Lung (tissue), 12 donors: ENCODE measurements around the gene SAMHD1. TPM values are rescaled to one million over a fixed set of nuclear protein-coding genes. Genes with fewer than 3 reads are reported as not detected.
"Not testable (repeated sequence)": the region's sequence is repeated elsewhere in the genome, so short reads cannot be mapped to it uniquely, and the experiment has no call there.

Experiments used
- ATAC-seq: fragments of 200-7000 bp; cut with Tn5 transposase; one replicate; pipeline ENCODE4 v1.9.1; 2020; ENCODE audit warnings: moderate number of reproducible peaks; ENCODE audit not compliant: insufficient read depth, low FRiP score
- DNase-seq, 3 donors: peaks; one replicate each; pipeline ENCODE4 v3.0.0-alpha.2; 2013 to 2017
- H3K27ac ChIP-seq, 2 donors: one replicate each; pipeline ENCODE4 v1.5.1; 2013; ENCODE audit warnings: mild to moderate bottlenecking in 2 of 2, moderate library complexity in 2 of 2, control low read depth in 1 of 2, inconsistent platforms in 1 of 2, low read depth in 1 of 2, low read length in 1 of 2
- H3K27me3 ChIP-seq, 3 donors: one replicate each; pipeline ENCODE4 v1.5.1; 2013; ENCODE audit warnings: low read length in 2 of 3; ENCODE audit not compliant: control insufficient read depth in 3 of 3, insufficient read depth in 3 of 3
- H3K36me3 ChIP-seq, 4 donors: one replicate each; pipeline ENCODE4 v1.5.1; 2013; ENCODE audit warnings: low read length in 4 of 4, mild to moderate bottlenecking in 1 of 4, moderate library complexity in 1 of 4; ENCODE audit not compliant: control insufficient read depth in 4 of 4, insufficient read depth in 4 of 4
- H3K4me1 ChIP-seq, 5 donors: one replicate each; pipeline ENCODE4 v1.5.1; 2013; ENCODE audit warnings: low read length in 5 of 5, mild to moderate bottlenecking in 2 of 5, moderate library complexity in 1 of 5; ENCODE audit not compliant: control insufficient read depth in 5 of 5, insufficient read depth in 5 of 5
- H3K4me3 ChIP-seq: one replicate; pipeline ENCODE4 v1.5.1; 2013; ENCODE audit warnings: mild to moderate bottlenecking, control low read depth, moderate library complexity
- H3K9ac ChIP-seq, 2 donors: one replicate each; pipeline ENCODE4 v1.5.1; 2013; ENCODE audit warnings: low read length in 2 of 2, control low read depth in 1 of 2; ENCODE audit not compliant: insufficient read depth in 1 of 2
- H3K9me3 ChIP-seq, 4 donors: one replicate each; pipeline ENCODE4 v1.5.1; 2013; ENCODE audit warnings: low read length in 3 of 4, mild to moderate bottlenecking in 1 of 4, moderate library complexity in 1 of 4; ENCODE audit not compliant: control insufficient read depth in 4 of 4, insufficient read depth in 3 of 4
- WGBS, 2 donors: extraction: QIAGEN DNeasy Blood & Tissue Kit; methylation state at CpG; one replicate each; pipeline ENCODE4 v1.1.7; 2013; 5-methylcytosine and 5-hydroxymethylcytosine counted together
- polyA plus RNA-seq, 2 donors: library from polyadenylated mRNA; stranded (reverse); fragments of 200-250 nt; gene quantifications; one replicate each; pipeline ENCODE4 v1.2.1, GENCODE V29; 2013
- total RNA-seq, 2 donors: library from RNA; depleted of rRNA in 1 of 2; stranded (reverse); fragments of >200 nt in 1 of 2; gene quantifications; one replicate each; pipeline ENCODE4 v1.2.1, GENCODE V29; 2014 to 2021
- TF ChIP-seq, protein P1 (sequence below): IDR thresholded peaks from 2 replicates; pipeline ENCODE4 v1.5.1; 2012; ENCODE audit warnings: mild to moderate bottlenecking; ENCODE audit errors: control extremely low read depth, extremely low read depth
- donor health status: control.
- donor health status: control.
- donor health status: Bipolar disorder and iron deficiency.
- donor health status: healthy.
- donor health status: DM: yes; HTN: yes; CAD: no.

SAMHD1 gene
- total and polyA plus RNA-seq, 4 donors, result 59.7 to 184 (median 90.9) TPM

DNA sequence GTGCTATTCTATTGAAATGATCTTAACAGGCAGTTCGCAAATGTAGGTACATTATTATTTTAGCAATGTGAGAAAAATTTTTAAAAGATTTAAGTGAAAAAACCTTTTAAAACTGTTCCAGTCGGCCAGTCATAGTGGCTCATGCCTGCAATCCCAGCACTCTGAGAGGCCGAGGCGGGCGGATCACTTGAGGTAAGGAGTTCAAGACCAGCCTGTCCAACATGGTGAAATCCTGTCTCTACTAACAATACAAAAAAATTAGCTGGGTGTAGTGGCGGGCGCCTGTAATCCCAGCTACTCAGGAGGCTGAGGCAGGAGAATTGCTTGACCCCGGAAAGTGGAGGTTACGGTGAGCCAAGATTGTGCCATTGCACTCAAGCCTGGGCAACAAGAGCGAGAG, 45.9 kb downstream of the SAMHD1 start:
- H3K36me3 ChIP-seq, result peaks cover 0 to 31% (median 19%) of the 10 kb centered on the region in 4 donors
- not testable (repeated sequence) for ATAC-seq, H3K27ac ChIP-seq, H3K4me3 ChIP-seq, H3K27me3 ChIP-seq, H3K4me1 ChIP-seq, H3K9me3 ChIP-seq, H3K9ac ChIP-seq, DNase-seq
- WGBS, 2 donors, result 95 to 97% methylated on average over 10 of the region's 10 CpGs

DNA sequence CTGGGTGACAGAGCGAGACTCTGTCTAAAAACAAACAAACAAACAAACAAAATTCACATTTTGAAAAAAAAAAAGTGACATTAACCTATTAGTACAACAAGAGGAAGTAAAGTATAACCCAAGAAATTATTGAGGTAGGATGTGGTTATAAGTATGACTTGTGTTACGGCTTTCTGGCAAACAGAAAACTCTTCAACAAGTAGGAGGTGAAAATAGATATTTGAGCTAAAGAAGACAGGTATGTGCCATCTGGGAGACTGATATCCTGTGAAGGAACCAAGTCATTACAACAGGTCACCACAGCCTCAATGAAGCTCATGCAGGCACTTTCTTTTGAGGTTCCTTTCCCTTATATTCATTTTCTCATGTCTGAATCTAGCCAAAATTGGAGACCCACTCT, 46.8 kb downstream of the SAMHD1 start:
- WGBS, 2 donors, result 67 to 85% methylated on average over 2 of the region's 2 CpGs
- peaks cover 0 to 27% (median 17%) of the 10 kb centered on the region in 4 donors for H3K36me3 ChIP-seq
- no peak for ATAC-seq

DNA sequence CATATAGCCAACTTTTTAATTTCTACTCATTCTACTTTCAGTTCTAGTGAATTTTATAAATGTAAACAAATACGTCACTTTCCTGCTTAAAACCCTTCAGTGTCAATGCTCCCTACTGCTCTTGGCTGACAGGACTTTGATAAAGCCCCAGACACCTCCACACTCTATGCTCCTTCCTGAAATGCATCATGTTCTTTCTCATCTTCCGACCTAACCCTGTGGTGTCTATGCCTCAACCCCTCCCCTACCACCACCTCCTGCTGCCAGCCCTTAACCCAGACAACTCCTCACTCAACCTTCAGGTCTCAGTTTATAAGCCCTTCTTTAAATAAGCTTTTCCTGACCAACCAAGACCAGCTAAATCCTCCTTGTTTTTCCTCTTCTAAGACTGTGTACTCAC, 56.5 kb downstream of the SAMHD1 start:
- H3K36me3 ChIP-seq, result peaks cover 3 to 37% (median 25%) of the 10 kb centered on the region in 4 donors
- no peaks in the 10 kb centered on the region for H3K4me1 ChIP-seq
- WGBS, 2 donors, result 81 to 88% methylated on average over 2 of the region's 2 CpGs
- no peak overlapping the region for H3K27ac ChIP-seq
- DNase-seq (no peak), ATAC-seq (no peak)
- no peaks in the 10 kb centered on the region for H3K9me3 ChIP-seq
- TF ChIP-seq, protein P1, sequence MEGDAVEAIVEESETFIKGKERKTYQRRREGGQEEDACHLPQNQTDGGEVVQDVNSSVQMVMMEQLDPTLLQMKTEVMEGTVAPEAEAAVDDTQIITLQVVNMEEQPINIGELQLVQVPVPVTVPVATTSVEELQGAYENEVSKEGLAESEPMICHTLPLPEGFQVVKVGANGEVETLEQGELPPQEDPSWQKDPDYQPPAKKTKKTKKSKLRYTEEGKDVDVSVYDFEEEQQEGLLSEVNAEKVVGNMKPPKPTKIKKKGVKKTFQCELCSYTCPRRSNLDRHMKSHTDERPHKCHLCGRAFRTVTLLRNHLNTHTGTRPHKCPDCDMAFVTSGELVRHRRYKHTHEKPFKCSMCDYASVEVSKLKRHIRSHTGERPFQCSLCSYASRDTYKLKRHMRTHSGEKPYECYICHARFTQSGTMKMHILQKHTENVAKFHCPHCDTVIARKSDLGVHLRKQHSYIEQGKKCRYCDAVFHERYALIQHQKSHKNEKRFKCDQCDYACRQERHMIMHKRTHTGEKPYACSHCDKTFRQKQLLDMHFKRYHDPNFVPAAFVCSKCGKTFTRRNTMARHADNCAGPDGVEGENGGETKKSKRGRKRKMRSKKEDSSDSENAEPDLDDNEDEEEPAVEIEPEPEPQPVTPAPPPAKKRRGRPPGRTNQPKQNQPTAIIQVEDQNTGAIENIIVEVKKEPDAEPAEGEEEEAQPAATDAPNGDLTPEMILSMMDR, result no peak
- no peak overlapping the region for H3K4me3 ChIP-seq
- no peak overlapping the region for H3K9ac ChIP-seq
- H3K27me3 ChIP-seq, result no peaks in the 10 kb centered on the region

More for the DNA sequence above, 46.8 kb downstream of the SAMHD1 start:
- TF ChIP-seq, protein P1, result no peak
- DNase-seq, result no peak
- H3K27ac ChIP-seq, result no peak overlapping the region
- no peak overlapping the region for H3K4me3 ChIP-seq
- H3K9ac ChIP-seq, result no peak overlapping the region
- H3K4me1 ChIP-seq, result peaks cover 0 to 5% (median 0%) of the 10 kb centered on the region in 5 donors
- no peaks in the 10 kb centered on the region for H3K9me3 ChIP-seq
- no peaks in the 10 kb centered on the region for H3K27me3 ChIP-seq

DNA sequence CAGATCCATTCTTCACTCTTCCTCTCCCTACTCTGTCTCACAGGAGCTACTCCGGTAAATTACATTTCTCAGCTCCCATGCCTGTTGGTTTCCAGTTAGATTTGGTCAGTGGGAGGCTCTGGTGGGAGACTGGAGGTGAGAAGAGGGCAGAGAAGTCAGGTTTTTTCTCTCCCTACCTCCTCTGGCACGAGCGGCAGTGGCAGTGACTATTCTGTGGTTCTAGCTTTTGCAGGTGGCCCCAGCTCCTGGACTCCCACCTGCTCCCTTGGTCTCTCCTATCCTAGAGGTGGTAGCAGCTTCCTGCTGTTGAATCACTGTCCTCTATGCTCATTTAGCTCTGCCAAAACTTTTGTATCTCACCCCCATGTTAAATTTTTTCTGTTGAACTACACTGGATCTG, 57.7 kb downstream of the SAMHD1 start:
- H3K27me3 ChIP-seq, result no peaks in the 10 kb centered on the region
- H3K9ac ChIP-seq, result no peak overlapping the region
- no peak overlapping the region for H3K4me3 ChIP-seq
- ATAC-seq, result no peak
- 93 to 98% methylated on average over 3 of the region's 3 CpGs for WGBS, 2 donors
- H3K9me3 ChIP-seq, result no peaks in the 10 kb centered on the region
- H3K27ac ChIP-seq, result no peak overlapping the region
- TF ChIP-seq, protein P1, result no peak
- H3K36me3 ChIP-seq, result peaks cover 3 to 38% (median 22%) of the 10 kb centered on the region in 4 donors
- DNase-seq, result no peak
- H3K4me1 ChIP-seq, result no peaks in the 10 kb centered on the region
